Activated CD4-positive, CD25-positive, alpha-beta regulatory T cell treated with anti-CD3 and anti-CD28 coated beads, Interleukin-2, amount 50 U/mL, for 72 hours (primary cell): Measurements from ENCODE around the gene CDK11A.

ENCODE experiments used
- DNase-seq: peaks from one replicate; pipeline ENCODE4 v3.0.0; 2021

CDK11A gene

DNA sequence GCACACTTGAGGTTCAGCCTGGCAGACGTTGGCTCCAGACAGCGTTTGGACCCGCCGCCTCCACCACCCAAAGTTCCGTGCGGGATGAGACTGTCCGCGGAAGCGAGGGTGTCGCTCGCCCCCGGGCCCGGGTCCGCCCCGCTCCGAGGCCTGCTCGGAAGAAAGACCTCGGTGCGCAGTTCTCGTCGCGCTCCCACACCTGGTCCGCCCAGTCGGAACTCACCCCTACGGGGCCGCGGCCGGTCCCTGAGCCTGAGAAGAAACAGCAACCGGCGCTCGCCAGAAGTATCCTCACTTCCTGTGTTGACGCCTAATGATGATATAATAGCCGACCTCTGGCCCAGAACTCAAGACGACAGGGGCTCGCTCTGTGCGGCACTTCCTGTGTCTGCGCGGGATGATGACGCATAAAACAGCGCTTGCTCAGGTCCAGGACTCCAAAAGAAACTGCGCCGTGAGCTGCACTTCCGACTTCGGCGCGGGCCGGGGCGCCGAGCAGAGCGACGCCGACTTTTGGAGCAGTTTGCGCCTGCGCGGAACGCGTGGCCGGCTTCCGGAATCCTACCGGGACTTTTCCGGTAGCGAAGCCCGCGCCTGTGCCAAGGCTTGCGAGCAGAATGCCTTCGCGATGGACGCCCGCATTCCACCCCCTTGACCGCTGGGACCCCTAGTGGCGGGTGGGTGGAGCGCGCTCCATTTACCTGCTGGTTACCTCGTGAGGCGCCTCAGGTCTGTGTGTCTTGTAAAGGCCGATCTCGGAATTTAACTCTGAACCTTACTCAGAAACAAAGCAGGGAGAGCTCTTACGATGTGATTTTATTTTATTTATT lies at the start of gene CDK11A:
Gene CDK11A, minus strand, starts transcription at position 323 of the 830 bp plus-strand sequence. CDS start 1,539 bp downstream, outside the sequence.
- peak; percentile 95 for DNase-seq

DNA sequence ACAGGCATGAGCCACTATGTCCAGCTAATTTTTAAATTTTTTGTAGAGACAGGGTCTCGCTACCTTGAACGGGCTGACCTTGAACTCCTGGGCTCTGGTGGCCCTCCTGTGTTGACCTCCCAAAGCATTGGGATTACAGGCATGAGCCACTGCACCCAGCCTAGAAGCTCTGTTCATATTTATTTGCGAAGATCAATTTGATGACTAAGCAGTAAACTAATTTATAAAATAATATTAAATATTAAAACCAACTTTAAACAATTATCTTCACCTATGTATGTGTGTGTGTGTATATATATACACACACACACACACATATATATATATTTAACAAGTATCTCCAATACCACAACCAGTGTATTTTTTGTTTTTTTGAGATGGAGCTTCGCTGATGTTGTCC lies 49.7 kb upstream of the CDK11A start:
- no peak for DNase-seq

DNA sequence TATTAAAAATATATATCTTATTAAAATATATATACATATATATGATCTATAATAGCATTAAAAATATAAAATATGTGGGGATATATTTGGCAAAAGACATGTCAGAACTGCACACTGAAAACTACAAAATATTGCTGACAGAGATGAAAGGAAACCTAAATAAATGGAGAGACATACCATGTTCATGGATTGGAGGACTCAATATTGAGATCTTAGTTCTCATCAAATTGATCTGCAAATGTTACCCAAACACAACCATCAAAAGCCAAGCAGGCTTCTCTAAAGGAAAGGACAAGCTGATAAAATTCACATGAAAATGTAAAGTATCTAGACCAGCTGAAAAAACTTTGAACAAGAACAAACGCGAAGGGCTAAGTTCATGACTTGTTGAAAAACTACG lies 46.9 kb upstream of the CDK11A start:
- no peak for DNase-seq

DNA sequence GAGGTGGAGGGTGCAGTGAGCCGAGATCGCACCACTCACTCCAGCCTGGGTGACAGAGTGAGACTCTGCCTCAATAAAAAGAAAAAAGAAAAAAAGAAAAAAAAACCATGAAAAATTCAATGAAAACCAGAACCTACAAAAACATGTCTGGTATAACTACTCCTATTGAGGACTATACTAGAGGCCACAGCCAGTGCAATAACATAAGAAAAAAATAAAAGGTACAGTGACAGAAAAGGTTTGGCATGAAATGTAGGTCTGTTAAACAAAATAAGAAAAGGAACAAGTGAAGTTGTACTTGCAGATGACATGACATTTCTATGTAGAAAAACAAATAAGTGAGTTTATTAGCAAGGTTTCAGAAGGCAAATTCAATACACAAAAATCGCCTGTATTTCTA lies 45.9 kb upstream of the CDK11A start:
- no peak for DNase-seq

DNA sequence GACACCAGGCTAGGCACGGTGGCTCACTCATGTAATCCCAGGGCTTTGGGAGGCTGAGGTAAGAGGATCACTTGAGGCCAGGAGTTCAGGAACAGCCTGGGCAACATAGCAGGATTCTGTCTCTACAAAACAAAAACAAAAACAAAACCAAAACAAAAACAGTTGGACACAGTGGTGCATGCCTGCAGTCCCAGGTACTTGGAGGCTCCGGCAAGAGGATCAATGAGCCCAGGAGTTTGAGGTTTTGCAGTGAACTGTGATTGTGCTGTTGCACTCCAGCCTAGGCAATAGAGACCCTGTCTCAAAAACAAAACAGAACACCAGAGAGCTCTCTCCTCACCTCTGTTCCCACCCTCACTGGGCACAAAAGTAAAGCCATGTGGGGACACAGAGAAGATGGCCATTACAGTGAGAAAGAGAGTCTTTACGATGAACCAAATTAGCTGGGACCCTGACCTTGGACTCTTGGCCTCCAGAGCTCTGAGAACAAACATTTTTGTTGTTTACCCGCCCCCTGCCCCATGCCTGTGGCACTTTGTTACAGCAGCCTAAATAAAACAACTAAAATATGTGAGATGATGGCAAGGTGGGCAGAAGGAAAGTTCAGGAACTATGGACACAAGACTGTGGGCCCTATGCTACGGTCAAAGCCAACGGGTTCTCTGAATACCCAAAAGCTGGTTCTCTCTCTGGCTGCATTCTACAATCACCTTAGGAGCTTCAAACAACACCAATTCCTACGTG lies 44.3 kb upstream of the CDK11A start:
- DNase-seq, result no peak

- no peak for DNase-seq
Observed at GRCh38 chr1:1764876-1765470, 40.8 kb upstream of the CDK11A start.

- DNase-seq, result no peak
Observed at GRCh38 chr1:1763657-1764621, 39.8 kb upstream of the CDK11A start.

DNA sequence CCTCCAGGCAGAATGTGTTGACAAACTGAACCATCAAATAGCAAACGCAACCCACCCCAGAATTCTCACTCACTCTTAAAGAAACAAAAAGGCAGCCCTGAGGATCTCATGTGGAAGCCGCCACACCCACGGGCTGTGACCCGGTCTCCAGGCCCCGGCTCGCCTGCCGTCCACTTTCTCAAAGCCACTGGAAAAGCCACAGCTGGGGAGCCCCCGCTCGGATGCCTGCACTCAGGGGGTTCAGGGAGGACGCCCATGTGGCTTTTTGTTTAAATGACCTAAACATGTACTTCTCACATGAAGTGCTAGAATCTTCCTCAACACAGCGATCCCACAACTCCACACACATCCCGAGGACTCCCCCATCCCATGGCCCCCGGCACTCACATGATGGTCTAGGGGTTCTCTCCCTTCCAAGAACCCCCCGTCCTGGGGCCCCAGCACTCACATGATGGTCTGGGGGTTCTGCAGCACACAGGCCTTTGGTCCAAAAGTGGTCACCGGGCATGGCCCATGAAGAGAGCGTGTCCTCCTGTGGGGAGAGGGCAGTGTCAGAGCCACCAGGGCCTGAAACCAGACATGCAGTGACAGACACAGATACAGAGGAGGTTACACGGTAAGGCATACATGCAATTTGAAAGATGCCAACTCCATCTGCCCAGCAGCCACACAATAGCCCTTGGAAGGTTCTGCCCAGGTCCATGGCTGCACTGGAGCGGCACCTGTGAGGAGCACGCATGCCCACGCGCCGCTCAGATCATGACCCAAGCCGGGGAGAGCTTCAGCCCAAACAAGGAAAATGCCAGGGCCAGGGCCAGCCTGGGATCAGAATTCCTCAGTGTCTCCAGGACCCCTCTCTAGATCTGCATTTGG lies 37.6 kb upstream of the CDK11A start:
- DNase-seq, result no peak

DNA sequence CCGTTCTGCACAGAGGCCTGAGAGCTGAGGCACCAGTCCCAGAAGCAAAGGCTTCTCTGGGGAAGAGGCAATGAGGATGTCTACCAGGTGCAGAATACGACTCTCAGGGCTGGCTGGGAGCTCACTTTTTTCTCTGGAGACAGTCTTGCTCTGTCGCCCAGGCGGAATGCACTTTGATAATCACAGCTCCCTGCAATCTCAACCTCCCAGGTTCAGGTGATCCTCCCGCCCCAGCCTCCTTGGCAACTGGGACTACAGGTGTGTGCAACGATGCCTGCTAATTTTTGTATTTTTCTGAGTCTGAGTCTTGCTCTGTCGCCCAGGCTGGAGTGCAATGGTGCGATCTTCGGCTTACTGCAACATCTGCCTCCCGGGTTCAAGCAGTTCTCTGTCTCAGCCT lies 36.6 kb upstream of the CDK11A start:
- no peak for DNase-seq

GRCh38 chr1:1760345-1760650 lies 36.1 kb upstream of the CDK11A start:
- DNase-seq, result no peak

- no peak for DNase-seq
Observed at GRCh38 chr1:1759456-1760344, 35.5 kb upstream of the CDK11A start.

- DNase-seq, result no peak
Observed at GRCh38 chr1:1758692-1759455, 34.7 kb upstream of the CDK11A start.

DNA sequence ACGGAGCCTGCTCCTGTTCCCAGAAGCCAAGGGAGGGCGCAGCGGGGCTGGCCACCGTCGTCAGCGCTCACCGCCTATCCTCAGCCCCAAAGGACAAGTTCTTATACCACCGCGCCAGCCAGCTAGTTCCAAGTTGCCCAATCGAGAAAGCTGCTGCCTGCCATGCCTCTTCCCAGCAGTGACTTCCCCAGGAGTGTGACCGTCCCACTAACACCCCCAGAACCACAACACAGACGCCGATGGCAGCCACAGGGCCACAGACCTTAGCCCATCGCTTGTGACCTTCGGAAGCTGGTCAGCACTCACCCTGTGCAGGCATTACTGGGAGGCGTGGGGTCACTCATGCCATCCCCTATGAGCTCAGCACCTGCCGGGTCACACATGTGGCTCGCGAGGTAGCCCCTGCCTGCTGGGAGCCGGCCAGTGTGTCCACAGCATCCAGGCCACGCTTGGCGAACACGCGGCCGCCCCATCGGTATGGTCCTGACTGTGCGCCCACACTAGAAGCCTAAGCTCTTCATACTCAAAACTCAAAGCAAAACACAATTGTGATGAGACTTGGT lies 34.0 kb upstream of the CDK11A start:
- DNase-seq, result no peak

DNA sequence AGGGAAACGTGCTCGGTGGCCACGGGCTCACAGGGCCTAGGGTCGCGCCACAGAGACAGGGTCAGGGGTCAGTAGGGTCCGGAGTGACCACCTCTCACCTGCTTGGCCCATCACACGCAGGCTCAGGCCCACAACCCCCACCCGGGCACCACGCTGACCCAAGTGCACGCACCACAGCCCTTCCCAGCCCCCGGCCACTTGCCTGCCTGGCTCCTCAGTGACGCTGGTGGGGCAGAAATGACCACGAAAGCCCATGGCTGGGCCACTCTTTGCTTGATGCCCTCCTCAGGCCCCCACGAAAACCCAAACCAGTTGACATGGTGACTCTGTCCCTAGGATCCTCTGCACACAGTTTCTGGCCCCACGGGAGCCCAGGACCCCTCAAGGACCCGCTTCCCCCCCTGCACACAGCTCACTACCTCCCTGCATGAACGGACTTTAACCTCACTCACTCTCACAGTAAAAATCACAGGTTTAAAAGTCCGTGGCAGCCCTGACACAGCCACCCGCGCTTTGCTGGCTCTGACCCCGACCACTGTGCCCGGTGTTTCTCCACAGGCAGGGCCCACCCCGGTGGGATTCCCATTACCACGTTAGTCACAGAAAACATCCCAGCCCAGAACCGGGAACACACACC lies 33.4 kb upstream of the CDK11A start:
- no peak for DNase-seq

DNA sequence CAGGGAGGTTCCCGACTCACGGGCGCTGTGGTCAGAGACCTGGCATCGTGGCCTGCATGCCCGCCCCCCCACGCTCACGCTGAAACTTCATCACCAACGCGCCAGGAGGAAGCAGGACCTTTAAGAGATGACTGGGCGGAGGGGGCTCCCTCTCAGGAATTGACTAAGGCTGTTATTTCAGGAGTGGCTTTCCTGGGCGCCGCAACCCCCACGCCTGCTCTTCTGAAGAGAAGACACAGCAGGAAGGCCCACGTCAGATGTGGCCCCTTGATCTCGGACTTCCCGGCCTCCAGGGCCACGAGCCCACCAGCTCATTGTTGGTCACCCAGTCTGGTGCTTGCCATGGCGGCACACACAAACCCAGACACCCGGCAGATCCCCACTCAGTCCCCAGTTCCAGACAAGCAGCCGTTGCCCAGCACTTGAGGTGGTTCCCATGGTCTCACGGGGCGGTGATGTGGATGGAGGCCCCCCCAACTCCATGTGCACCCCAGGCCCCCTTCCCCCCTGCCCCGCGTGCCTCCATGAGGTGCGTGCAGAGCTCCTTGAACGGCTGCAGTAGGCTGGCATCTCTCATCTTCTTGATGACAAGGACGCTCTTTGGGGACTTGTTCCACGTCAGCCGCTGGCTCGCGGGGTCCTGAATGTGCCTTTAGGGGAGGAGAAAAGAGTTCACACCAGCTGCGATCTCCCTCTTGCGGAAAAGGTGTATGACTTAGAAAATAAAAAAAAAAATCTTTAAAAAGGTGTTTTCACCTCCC lies 32.7 kb upstream of the CDK11A start:
- DNase-seq, result no peak

- no peak for DNase-seq
Observed at GRCh38 chr1:1755852-1756251, 31.7 kb upstream of the CDK11A start.

GRCh38 chr1:1755426-1755825 lies 31.3 kb upstream of the CDK11A start:
- no peak for DNase-seq
